Mesothelial cell of epicardium (in vitro differentiated cells): ENCODE results near the gene COQ10A. TPM values are rescaled to one million over a fixed set of nuclear protein-coding genes. Genes with fewer than 3 reads are reported as not detected.

Experiments
- DNase-seq, 2 experiments: peaks; one replicate each; pipeline ENCODE4 v3.0.0; 2021; ENCODE audit warnings: low spot score in 2 of 2; ENCODE audit not compliant: unreplicated experiment in 2 of 2
- H3K27ac Mint-ChIP-seq: 2 replicates; pipeline ENCODE4 v1.8.0; 2021; ENCODE audit warnings: mixed read lengths
- H3K27me3 Mint-ChIP-seq: 2 replicates; pipeline ENCODE4 v1.8.0; 2021; ENCODE audit warnings: low read depth, mixed read lengths
- H3K36me3 Mint-ChIP-seq: 2 replicates; pipeline ENCODE4 v1.8.0; 2021; ENCODE audit warnings: mixed read lengths
- H3K4me1 Mint-ChIP-seq: 2 replicates; pipeline ENCODE4 v1.8.0; 2021; ENCODE audit warnings: mixed read lengths
- H3K4me3 Mint-ChIP-seq: 2 replicates; pipeline ENCODE4 v1.8.0; 2021; ENCODE audit warnings: mild to moderate bottlenecking, moderate library complexity, mixed read lengths
- H3K9me3 Mint-ChIP-seq: 2 replicates; pipeline ENCODE4 v1.8.0; 2021; ENCODE audit warnings: mixed read lengths
- CTCF ChIP-seq: fragments of 200-600 bp; sonication (generic); IDR thresholded peaks from one replicate; pipeline ENCODE4 v1.5.0; 2021; ENCODE audit warnings: antibody characterized with exemption; ENCODE audit not compliant: unreplicated experiment
- total RNA-seq: library from RNA; stranded (reverse); gene quantifications from 3 replicates; pipeline ENCODE4 v1.2.1, GENCODE V29; 2021

The COQ10A gene
- total RNA-seq, 1 donor from 2014 or later = 15.3 TPM

GRCh38 chr12:56256326-56256960, 10.3 kb upstream of the COQ10A start:
- Mint-ChIP-seq H3K27ac (peak overlapping the region; percentile 92), H3K27me3 (no peaks in the 10 kb centered on the region), H3K4me1 (peaks cover 15% of the 10 kb centered on the region), H3K36me3 (peaks cover 35% of the 10 kb centered on the region), H3K9me3 (no peaks in the 10 kb centered on the region), H3K4me3 (peak overlapping the region; percentile 94)
- DNase-seq = no peak
- no peak for TF ChIP-seq CTCF

GRCh38 chr12:56257071-56257470, 9.7 kb upstream of the COQ10A start:
- no peak for TF ChIP-seq CTCF
- Mint-ChIP-seq H3K9me3 (no peaks in the 10 kb centered on the region), H3K27me3 (no peaks in the 10 kb centered on the region), H3K36me3 (peaks cover 30% of the 10 kb centered on the region), H3K27ac (peak overlapping the region; percentile 92), H3K4me1 (peaks cover 15% of the 10 kb centered on the region), H3K4me3 (peak overlapping the region; percentile 94)
- no peak for DNase-seq

- Mint-ChIP-seq H3K4me3 (peak overlapping the region; percentile 94), H3K36me3 (peaks cover 26% of the 10 kb centered on the region), H3K4me1 (peaks cover 15% of the 10 kb centered on the region), H3K27me3 (no peaks in the 10 kb centered on the region), H3K27ac (peak overlapping the region; percentile 92), H3K9me3 (no peaks in the 10 kb centered on the region)
- TF ChIP-seq CTCF = no peak
- DNase-seq = peak in 1 of 2 experiments; percentile 47
Measured at GRCh38 chr12:56257491-56258067, 9.2 kb upstream of the COQ10A start.

- peaks cover 20% of the 10 kb centered on the region for H3K36me3 Mint-ChIP-seq
- H3K27ac Mint-ChIP-seq = peak within 1 kb of the TSS; percentile 92
- DNase-seq = peak; percentile 81 to 89
- no peaks in the 10 kb centered on the region for H3K9me3 Mint-ChIP-seq
- H3K27me3 Mint-ChIP-seq = no peaks in the 10 kb centered on the region
- TF ChIP-seq CTCF = peak; percentile 59
- H3K4me3 Mint-ChIP-seq = peak within 1 kb of the TSS; percentile 94
- peaks cover 15% of the 10 kb centered on the region for H3K4me1 Mint-ChIP-seq
Measured at GRCh38 chr12:56258068-56258819, 8.5 kb upstream of the COQ10A start, which contains the start of gene ANKRD52. Gene ANKRD52, minus strand, starts transcription at chr12:56258384. Its CDS starts 115 bp downstream, at chr12:56258269.

GRCh38 chr12:56258820-56259183, 7.9 kb upstream of the COQ10A start:
- Mint-ChIP-seq H3K36me3 (peaks cover 15% of the 10 kb centered on the region), H3K27me3 (no peaks in the 10 kb centered on the region), H3K4me3 (peak overlapping the region; percentile 88), H3K4me1 (peaks cover 15% of the 10 kb centered on the region), H3K9me3 (no peaks in the 10 kb centered on the region), H3K27ac (peak overlapping the region; percentile 90)
- TF ChIP-seq CTCF = no peak
- DNase-seq = no peak
